Measurements from ENCODE around the gene SP7. TPM values are rescaled to one million over a fixed set of nuclear protein-coding genes. Genes with fewer than 3 reads are reported as not detected.

SP7 gene
- total and polyA plus RNA-seq, 10 of the 15 experiments (the other 5 are each of a cell fraction or from before 2014, with no cell fraction given) = 0.05 to 0.11 TPM; not detected in 8

DNA sequence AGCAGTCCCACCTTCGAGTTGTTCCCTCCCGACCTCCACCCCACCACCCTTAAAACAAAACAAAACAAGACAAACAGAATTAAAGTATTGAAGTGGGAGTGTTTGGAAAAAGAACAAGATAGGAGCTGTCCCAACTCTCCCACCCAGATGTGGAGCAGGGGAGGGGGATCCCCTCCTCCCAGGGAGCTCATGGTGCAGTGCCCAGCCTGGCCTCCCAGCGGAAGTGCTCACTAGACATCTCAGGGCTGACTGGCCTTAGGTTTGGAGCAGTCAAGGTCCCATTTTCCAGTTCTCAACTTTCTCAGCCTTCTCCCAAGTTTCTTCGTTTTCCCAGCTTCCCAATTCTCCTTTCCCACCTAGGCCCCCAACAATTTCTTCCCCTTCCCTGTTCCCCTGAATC lies 2.9 kb downstream of the SP7 start:
- H4K20me1 ChIP-seq (ENCODE audit: control insufficient read depth, insufficient read depth) = no peaks in the 10 kb centered on the region
- ATAC-seq (no peak), DNase-seq (ENCODE audit: low read depth, low spot score) (no peak), FAIRE-seq (no peak)
- H3K9ac ChIP-seq (ENCODE audit: control insufficient read depth, insufficient read depth, low read length) = no peak overlapping the region
- ChIA-PET RAD21 (ENCODE audit: unreplicated experiment) (interaction anchor here (0.9 kb wide), 1 partner anchor 176 kb away, joined by 3 read pairs; no protein-coding TSS in a partner anchor), SMC1A (ENCODE audit: uncharacterized antibody, unreplicated experiment) (interaction anchor here (0.9 to 1.1 kb wide), 3 partner anchors 11 to 121 kb away, joined by 3 to 4 read pairs (median 3); no protein-coding TSS in a partner anchor), CTCF (interaction anchor here (1.0 to 4.9 kb wide), 5 partner anchors 8 to 88 kb away, joined by 4 to 30 read pairs (median 9); partner anchors contain the start of gene AAAS), POLR2A (interaction anchor here (1.1 to 1.2 kb wide), 2 partner anchors 10 to 133 kb away, joined by 3 read pairs; no protein-coding TSS in a partner anchor)
- no peaks in the 10 kb centered on the region for H3K9me3 ChIP-seq (replicated peaks; ENCODE audit: control insufficient read depth, insufficient read depth, low read length)
- intact Hi-C loops (cut with micrococcal nuclease; ENCODE audit: unreplicated experiment) (no loop called here), in situ Hi-C loops (cut with MboI) (no loop called here)
- 66% methylated on average over 4 of the region's 4 CpGs for WGBS (ENCODE audit: insufficient coverage, insufficient replicate concordance, low lambda C conversion rate, missing lambda C conversion rate)
- H3K4me1 ChIP-seq (ENCODE audit: control insufficient read depth, insufficient read depth, low read length) = peaks cover 5% of the 10 kb centered on the region; the same call in 1 of the 2 replicates
- H3K27ac ChIP-seq (ENCODE audit: control insufficient read depth, insufficient read depth) = no peak overlapping the region
- H2AFZ ChIP-seq (ENCODE audit: control insufficient read depth, low read depth, low read length) = no peak overlapping the region
- no peaks in the 10 kb centered on the region for H3K36me3 ChIP-seq (ENCODE audit: control insufficient read depth in 2 of 2, insufficient read depth in 2 of 2, low read length in 1 of 2)
- H3K27me3 ChIP-seq (replicated peaks in 1 of 2; ENCODE audit: control insufficient read depth in 2 of 2, insufficient read depth in 2 of 2, low read length in 1 of 2) = peaks cover 3 to 4% of the 10 kb centered on the region in 2 experiments
- no TSS peak for BruUV-seq (replicated peaks)
- TF ChIP-seq SPI1 (IDR thresholded peaks at IDR 0.05; ENCODE audit: borderline replicate concordance, insufficient read depth, low read depth, low read length) (no peak), SUZ12 (IDR thresholded peaks at IDR 0.05; ENCODE audit: unreplicated experiment) (no peak), PAX8 (IDR thresholded peaks at IDR 0.05) (no peak)
- no peak overlapping the region for H3K4me3 ChIP-seq
- no peaks in the 10 kb centered on the region for H3K79me2 ChIP-seq (ENCODE audit: control insufficient read depth, insufficient read depth, low read length)
- no peak overlapping the region for H3K4me2 ChIP-seq (ENCODE audit: control insufficient read depth, insufficient read depth)

DNA sequence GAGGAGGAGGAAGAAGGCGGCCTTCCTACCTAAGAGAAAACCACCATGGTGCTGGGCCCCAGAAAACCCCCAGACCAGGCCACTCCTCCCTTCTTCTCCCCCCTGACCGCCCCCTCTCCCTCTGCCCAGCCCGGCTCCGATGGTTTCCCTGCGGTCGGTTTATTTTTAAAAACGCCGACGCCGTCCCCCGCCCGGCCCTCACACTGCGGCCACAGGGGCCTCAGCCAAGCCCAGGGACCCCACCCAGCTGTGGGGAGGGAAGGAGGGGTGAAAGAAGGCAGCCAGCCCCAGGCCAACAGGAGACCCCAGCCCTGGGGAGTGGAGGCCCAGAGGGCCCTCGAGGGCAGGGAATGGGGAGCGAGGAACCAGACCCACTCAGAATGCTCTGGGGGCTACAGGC lies 3.4 kb downstream of the SP7 start:
- RAD21 ChIA-PET (ENCODE audit: unreplicated experiment) = interaction anchor here (3.8 kb wide), 1 partner anchor 12 kb away, joined by 14 read pairs; no protein-coding TSS in a partner anchor
- in situ Hi-C loops (cut with MboI) (no loop called here), intact Hi-C loops (cut with micrococcal nuclease; ENCODE audit: unreplicated experiment) (no loop called here)
- TF ChIP-seq, protein P1, sequence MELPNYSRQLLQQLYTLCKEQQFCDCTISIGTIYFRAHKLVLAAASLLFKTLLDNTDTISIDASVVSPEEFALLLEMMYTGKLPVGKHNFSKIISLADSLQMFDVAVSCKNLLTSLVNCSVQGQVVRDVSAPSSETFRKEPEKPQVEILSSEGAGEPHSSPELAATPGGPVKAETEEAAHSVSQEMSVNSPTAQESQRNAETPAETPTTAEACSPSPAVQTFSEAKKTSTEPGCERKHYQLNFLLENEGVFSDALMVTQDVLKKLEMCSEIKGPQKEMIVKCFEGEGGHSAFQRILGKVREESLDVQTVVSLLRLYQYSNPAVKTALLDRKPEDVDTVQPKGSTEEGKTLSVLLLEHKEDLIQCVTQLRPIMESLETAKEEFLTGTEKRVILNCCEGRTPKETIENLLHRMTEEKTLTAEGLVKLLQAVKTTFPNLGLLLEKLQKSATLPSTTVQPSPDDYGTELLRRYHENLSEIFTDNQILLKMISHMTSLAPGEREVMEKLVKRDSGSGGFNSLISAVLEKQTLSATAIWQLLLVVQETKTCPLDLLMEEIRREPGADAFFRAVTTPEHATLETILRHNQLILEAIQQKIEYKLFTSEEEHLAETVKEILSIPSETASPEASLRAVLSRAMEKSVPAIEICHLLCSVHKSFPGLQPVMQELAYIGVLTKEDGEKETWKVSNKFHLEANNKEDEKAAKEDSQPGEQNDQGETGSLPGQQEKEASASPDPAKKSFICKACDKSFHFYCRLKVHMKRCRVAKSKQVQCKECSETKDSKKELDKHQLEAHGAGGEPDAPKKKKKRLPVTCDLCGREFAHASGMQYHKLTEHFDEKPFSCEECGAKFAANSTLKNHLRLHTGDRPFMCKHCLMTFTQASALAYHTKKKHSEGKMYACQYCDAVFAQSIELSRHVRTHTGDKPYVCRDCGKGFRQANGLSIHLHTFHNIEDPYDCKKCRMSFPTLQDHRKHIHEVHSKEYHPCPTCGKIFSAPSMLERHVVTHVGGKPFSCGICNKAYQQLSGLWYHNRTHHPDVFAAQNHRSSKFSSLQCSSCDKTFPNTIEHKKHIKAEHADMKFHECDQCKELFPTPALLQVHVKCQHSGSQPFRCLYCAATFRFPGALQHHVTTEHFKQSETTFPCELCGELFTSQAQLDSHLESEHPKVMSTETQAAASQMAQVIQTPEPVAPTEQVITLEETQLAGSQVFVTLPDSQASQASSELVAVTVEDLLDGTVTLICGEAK (IDR thresholded peaks at IDR 0.05; ENCODE audit: borderline replicate concordance) = no peak
- TF ChIP-seq, protein P2, sequence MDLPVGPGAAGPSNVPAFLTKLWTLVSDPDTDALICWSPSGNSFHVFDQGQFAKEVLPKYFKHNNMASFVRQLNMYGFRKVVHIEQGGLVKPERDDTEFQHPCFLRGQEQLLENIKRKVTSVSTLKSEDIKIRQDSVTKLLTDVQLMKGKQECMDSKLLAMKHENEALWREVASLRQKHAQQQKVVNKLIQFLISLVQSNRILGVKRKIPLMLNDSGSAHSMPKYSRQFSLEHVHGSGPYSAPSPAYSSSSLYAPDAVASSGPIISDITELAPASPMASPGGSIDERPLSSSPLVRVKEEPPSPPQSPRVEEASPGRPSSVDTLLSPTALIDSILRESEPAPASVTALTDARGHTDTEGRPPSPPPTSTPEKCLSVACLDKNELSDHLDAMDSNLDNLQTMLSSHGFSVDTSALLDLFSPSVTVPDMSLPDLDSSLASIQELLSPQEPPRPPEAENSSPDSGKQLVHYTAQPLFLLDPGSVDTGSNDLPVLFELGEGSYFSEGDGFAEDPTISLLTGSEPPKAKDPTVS (IDR thresholded peaks at IDR 0.05; ENCODE audit: low read depth, low read length) = no peak
- CTCF ChIA-PET = interaction anchor here (1.0 to 15.1 kb wide), 6 partner anchors 8 to 176 kb away, joined by 3 to 240 read pairs (median 16); partner anchors contain the start of gene AAAS
- no peaks in the 10 kb centered on the region for H3K4me1 ChIP-seq (ENCODE audit: control insufficient read depth, insufficient read depth, low read length)
- no peak overlapping the region for H3K4me3 ChIP-seq
- ATAC-seq = no peak
- H3K4me2 ChIP-seq (ENCODE audit: control insufficient read depth, insufficient read depth) = no peak overlapping the region
- no peak overlapping the region for H2AFZ ChIP-seq (ENCODE audit: control insufficient read depth, low read depth, low read length)
- H3K9ac ChIP-seq (ENCODE audit: control insufficient read depth, insufficient read depth, low read length) = no peak overlapping the region
- no peaks in the 10 kb centered on the region for H3K36me3 ChIP-seq (ENCODE audit: control insufficient read depth in 2 of 2, insufficient read depth in 2 of 2, low read length in 1 of 2)
- BruUV-seq (replicated peaks) = no TSS peak
- no peak for FAIRE-seq
- 89% methylated on average over 7 of the region's 15 CpGs for WGBS (ENCODE audit: insufficient coverage, insufficient replicate concordance, low lambda C conversion rate, missing lambda C conversion rate)
- no peaks in the 10 kb centered on the region for H3K9me3 ChIP-seq (replicated peaks; ENCODE audit: control insufficient read depth, insufficient read depth, low read length)
- H3K27ac ChIP-seq (ENCODE audit: control insufficient read depth, insufficient read depth) = no peak overlapping the region
- no peaks in the 10 kb centered on the region for H3K79me2 ChIP-seq (ENCODE audit: control insufficient read depth, insufficient read depth, low read length)
- POLR2A ChIA-PET = interaction anchor here (1.1 kb wide), 1 partner anchor 11 kb away, joined by 3 read pairs; no protein-coding TSS in a partner anchor
- DNase-seq (ENCODE audit: low read depth, low spot score) = no peak
- H4K20me1 ChIP-seq (ENCODE audit: control insufficient read depth, insufficient read depth) = no peaks in the 10 kb centered on the region
- H3K27me3 ChIP-seq (replicated peaks in 1 of 2; ENCODE audit: control insufficient read depth in 2 of 2, insufficient read depth in 2 of 2, low read length in 1 of 2) = peaks cover 3 to 4% of the 10 kb centered on the region in 2 experiments; a peak in 3 of 4 replicates
- SMC1A ChIA-PET (ENCODE audit: uncharacterized antibody, unreplicated experiment) = interaction anchor here (1.0 to 1.3 kb wide), 3 partner anchors 12 to 89 kb away, joined by 3 to 6 read pairs (median 4); no protein-coding TSS in a partner anchor
